ENCODE data around the gene WWOX.

- TF ChIP-seq CTCF (IDR thresholded peaks at IDR 0.05; ENCODE audit: low read depth, low read length) (no peak), POLR2A (IDR thresholded peaks at IDR 0.05; ENCODE audit: extremely low read depth, insufficient read length) (no peak), MYC (IDR thresholded peaks at IDR 0.05; ENCODE audit: low read depth, low read length) (no peak)
- TF ChIP-seq, protein P1, sequence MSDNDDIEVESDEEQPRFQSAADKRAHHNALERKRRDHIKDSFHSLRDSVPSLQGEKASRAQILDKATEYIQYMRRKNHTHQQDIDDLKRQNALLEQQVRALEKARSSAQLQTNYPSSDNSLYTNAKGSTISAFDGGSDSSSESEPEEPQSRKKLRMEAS (IDR thresholded peaks at IDR 0.05; ENCODE audit: low read depth, low read length): no peak
These were observed 796.2 kb downstream of the WWOX start for GRCh38 chr16:78895681-78896080.

All from NB4 (cell line).